GM18873 (cell line): Measurements from ENCODE around the gene TGM3.
"Not testable (repeated sequence)": the region's sequence is repeated elsewhere in the genome, so short reads cannot be mapped to it uniquely, and the experiment has no call there.

Experiments used
- ATAC-seq: cut with Tn5 transposase; IDR thresholded peaks from one replicate; pipeline ENCODE4 v1.9.1; 2021; ENCODE audit warnings: mild to moderate bottlenecking, moderate library complexity, moderate number of reproducible peaks; ENCODE audit not compliant: unreplicated experiment, low FRiP score

TGM3 gene, protein sequence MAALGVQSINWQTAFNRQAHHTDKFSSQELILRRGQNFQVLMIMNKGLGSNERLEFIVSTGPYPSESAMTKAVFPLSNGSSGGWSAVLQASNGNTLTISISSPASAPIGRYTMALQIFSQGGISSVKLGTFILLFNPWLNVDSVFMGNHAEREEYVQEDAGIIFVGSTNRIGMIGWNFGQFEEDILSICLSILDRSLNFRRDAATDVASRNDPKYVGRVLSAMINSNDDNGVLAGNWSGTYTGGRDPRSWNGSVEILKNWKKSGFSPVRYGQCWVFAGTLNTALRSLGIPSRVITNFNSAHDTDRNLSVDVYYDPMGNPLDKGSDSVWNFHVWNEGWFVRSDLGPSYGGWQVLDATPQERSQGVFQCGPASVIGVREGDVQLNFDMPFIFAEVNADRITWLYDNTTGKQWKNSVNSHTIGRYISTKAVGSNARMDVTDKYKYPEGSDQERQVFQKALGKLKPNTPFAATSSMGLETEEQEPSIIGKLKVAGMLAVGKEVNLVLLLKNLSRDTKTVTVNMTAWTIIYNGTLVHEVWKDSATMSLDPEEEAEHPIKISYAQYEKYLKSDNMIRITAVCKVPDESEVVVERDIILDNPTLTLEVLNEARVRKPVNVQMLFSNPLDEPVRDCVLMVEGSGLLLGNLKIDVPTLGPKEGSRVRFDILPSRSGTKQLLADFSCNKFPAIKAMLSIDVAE

GRCh38 chr20:2295886-2296515, at the start of gene TGM3:
TSS of gene TGM3 (plus strand) at chr20:2296001. CDS start at chr20:2296064, 63 bp downstream.
- no peak for ATAC-seq

DNA sequence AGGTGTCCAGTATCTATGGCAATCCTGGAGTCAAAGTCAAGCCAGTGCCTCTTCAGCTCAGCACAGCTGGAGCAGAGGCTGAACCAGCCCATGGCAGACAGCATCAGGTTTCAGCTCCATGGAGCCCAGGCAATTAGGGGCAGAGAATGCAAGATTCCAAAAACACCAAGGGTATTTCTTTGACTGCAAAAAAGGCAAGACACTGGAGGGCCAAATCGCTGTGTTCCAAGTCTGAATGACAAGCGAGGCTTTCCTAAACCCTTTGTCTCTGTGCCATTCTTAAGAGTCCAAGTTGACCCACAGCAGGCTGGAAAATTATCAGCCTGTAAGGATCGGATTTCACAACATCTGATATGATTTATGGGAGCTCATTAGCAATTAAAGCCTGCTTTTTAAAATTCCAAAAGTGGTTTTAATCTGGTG, 49.7 kb upstream of the TGM3 start:
- no peak for ATAC-seq

DNA sequence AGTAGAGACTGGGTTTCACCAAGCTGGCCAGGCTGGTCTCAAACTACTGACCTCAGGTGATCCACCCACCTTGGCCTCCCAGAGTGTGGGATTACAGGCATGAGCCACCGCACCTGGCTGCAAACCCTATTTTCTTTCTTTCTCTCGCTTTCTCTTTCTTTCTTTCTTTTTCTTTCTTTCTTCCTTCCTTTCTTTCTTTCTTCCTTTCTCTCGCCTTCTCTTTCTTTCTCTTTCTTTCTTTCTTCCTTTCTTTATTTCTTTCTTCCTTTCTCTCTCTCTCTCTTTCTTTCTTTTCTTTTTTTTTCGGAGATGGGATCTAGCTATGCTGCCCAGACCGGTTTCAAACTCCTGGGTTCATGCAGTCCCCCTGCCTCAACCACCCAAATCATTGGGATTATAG, 47.0 kb upstream of the TGM3 start:
- no peak for ATAC-seq

DNA sequence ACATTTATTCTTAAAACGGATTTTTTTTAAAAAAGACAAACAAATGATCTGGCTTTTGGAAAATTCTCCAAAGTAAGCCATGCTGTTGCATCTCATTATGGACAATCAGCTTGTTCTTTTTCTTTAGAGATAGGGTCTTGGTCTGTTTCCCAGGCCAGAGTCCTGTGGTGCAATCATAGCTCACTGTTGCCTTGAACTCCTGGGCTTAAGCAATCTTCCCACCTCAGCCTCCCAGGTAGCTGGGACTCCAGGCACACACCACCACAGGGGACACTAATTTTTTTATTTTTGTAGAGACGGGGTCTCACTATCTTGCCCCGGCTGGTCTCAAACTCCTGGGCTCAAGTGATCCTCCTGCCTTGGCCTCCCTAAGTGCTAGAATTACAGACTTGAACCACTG, 45.9 kb upstream of the TGM3 start:
- no peak for ATAC-seq

GRCh38 chr20:2252419-2252997, 43.3 kb upstream of the TGM3 start:
- no peak for ATAC-seq

- no peak for ATAC-seq
These were observed 42.5 kb upstream of the TGM3 start for GRCh38 chr20:2253256-2253655.

- ATAC-seq: no peak
These were observed 41.5 kb upstream of the TGM3 start for GRCh38 chr20:2254333-2254732.

GRCh38 chr20:2255926-2256531, 39.8 kb upstream of the TGM3 start:
- no peak for ATAC-seq

DNA sequence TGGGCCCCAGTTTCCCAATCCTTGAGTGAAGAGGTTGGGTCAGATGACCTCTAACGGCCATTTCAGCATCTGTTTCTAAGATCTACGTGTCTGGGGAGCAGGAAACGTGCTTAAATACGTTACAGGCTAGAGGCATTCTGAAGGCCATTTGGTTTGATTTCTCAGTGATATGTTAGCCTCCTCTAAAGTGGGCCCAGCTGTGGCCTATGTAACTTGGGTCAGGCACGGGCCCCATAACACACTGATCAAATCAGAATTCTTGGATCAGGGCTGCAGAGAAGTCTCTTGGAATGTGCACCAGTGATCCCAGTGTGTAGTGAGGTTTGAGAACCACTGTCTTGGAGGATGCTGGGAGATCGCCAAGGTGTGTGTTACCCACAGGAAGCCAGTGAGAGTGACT, 36.1 kb upstream of the TGM3 start:
- no peak for ATAC-seq

GRCh38 chr20:2260250-2260649, 35.6 kb upstream of the TGM3 start:
- ATAC-seq: no peak

DNA sequence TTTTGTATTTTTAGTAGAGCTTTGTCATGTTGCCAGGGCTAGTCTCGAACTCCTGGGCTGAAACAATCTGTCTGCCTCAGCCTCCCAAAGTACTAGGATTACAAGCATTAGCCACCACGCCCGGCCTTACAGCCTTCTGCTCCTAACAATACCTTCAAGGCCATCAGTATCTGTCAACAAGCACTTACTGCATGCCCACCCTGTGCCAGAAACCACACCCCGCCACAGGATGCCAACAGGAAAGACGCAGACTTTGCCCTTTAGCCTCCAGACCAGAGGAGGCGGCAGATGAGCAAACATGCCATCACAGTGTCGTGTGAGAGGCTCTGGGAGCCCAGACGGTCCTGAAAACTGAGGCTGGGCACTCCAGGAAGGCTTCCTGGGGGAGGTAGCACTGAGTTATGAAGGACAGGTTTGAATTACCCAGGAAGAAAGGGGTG, 34.7 kb upstream of the TGM3 start:
- no peak for ATAC-seq

DNA sequence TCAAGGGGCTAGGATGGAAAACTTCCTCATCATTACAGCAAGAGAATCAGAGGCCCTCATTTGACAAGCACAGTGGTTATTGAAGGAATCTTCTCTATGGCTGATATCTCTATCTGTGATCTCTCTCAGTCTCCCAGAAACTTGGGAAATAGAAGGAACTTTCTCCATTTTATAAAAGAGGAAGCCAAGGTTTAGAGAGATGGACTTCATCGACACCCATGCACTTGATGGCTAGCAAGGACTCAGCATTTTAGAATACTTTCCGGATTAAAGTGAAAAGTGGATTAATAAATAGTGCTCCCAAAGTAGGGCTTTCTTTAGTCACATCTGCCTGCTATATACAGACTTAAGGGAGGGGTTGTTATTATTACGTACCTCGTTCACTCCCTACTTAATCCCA, 34.2 kb upstream of the TGM3 start:
- no peak for ATAC-seq

GRCh38 chr20:2264118-2264517, 31.7 kb upstream of the TGM3 start:
- no peak for ATAC-seq

GRCh38 chr20:2264621-2265374, 31.0 kb upstream of the TGM3 start:
- not testable (repeated sequence) for ATAC-seq

DNA sequence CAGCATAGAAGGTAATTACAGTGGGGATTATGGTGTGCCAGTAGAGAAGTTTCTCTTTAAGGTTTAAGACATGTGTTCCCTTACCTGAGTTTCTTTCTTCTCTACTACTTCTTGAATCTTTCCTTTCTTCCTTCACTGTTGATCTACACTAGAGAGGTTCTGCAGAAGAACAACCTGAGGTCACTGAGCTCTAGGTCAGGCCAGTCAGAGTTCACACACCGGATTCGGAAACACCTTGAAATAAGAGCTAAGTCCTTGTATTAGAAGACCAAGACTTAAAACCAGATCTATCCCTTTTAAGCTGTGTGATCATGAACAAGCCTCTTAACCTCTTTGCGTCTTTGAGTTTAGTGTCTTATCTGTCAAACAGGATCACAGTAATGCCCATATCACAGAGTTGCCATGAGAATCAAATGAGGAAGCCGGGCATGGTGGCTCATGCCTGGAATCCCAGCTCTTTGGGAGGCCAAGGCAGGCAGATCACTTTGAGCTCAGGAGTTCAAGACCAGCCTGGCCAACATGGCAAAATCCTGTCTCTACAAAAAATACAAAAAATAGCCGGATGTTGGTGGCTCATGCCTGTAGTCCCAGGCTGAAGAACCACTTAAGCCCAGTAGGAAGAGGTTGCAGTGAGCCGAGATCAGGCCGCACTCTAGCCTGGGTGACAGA, 22.0 kb upstream of the TGM3 start:
- ATAC-seq: no peak

DNA sequence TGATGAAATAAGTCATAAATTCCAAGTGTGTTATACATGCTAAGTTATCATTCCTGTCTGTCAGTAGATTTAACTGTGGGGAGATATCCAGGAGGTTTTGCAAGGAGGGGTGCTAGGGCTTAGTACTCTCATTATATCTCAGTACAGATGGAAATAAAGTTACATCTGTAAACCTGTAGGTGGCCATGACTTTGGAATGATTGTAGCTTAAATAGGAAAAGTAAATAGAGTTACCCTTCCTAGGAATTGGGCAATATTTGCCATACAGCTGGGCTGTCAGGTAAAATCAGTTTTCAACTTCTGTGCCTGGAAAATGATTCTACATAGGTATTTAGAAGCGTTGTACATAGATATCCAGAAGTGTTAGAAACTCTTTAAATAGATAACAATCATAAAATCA, 19.8 kb upstream of the TGM3 start:
- ATAC-seq: no peak

GRCh38 chr20:2279253-2279779, 16.5 kb upstream of the TGM3 start:
- ATAC-seq: no peak

GRCh38 chr20:2280082-2280481, 15.7 kb upstream of the TGM3 start:
- no peak for ATAC-seq

GRCh38 chr20:2281563-2281962, 14.2 kb upstream of the TGM3 start:
- ATAC-seq: no peak
